ENCODE data around the gene SETD2.

SETD2 gene

DNA sequence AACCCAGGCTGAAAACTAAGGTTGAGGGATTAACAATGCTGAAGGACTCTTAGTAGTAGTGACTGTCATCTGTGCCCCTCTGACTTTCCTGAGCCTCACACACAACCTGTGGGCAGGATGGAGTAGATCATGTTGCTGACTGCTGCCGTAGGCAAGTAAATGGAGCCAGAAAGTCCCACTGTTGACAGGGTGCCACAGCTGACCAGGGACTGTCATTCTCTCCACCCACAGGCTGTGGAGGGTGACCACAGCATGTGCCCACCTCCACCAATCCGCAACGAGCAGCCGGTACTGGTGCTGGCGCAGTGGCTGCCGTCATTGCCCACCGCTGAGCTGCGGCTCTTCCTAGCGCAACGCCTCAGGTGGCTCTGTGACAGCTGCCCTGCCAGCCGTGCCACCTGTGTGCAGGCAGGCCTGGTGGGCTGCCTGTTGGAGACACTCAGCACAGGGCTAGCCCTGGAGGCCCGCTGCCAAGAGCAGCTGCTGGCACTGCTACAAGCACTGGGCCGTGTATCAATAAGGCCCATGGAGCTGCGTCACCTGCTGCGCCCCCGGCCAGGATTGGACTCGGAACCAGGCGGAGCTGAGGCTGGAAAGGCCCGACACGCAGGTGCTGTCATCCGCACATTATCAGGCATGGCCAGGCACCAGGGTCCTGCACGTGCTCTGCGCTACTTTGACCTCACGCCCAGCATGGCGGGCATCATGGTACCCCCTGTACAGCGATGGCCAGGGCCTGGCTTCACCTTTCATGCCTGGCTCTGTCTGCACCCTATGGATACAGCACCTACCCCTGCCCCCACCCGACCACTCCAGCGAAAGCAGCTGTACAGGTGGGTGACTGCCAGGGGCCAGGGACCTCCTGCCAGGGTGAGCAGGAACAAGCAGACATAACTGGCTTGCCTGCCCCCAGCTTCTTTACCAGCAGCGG lies 168.8 kb downstream of the SETD2 start:
- no peak for DNase-seq

DNA sequence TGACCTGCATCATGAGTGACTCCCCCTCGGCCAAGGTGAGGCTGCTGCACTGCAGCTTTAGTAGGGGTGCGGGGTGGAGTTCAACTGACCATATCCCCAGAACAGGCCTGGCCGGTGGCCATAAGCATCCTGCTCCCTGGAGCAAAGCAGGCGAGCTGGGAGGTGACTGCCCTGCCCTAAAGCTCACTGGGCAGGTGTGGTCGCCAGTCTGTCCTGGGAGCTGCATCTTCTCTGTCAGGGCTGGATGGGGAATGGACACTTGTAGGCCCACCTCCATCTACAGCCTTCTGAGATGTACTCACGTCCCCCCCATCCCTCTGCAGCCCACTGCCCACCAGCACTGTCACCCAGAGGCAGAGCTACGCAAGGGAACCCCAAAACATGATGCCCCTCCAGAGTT lies 169.9 kb downstream of the SETD2 start:
- no peak for DNase-seq

DNA sequence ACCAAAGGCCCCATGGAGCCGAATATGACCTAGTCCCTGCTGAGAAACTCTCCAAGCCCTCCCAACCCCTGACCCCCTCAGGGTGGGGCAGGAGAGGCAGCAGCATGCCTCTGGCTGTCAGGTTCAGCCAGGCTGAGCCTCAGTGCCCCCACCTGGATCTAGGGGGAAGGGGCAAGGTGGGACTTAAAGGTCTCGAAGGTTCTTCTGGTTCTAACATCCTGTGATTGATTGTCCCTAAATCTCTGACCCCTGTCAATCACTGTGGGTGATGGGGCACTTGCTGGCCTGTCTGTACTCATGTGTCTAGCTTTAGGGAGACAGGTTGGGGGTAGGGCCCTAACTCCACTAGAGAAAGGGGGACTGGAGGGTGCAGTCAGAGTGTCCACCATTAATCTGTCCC lies 170.6 kb downstream of the SETD2 start:
- DNase-seq, result no peak

DNA sequence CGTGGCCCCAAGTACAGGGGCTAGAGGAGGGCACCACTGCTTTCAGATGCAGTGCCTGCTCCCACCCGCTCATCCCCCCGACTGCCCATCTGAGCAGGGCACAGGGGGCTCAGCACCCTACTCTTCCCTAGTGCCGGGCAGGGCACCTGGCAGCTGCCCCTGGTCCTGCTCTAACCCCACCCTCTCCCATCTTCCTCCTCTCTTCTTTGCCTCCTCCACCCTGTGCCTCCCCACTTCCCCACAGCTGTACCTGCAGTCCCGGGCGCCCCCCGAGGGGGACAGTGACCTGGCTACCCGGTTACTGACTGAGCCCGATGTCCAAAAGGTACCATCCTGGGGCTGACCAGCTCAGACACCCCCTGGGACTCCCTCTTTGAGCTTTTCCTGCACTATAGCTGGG lies 171.7 kb downstream of the SETD2 start:
- no peak for DNase-seq

- no peak for DNase-seq
These were observed 172.3 kb downstream of the SETD2 start for GRCh38 chr3:46991406-46992165.

DNA sequence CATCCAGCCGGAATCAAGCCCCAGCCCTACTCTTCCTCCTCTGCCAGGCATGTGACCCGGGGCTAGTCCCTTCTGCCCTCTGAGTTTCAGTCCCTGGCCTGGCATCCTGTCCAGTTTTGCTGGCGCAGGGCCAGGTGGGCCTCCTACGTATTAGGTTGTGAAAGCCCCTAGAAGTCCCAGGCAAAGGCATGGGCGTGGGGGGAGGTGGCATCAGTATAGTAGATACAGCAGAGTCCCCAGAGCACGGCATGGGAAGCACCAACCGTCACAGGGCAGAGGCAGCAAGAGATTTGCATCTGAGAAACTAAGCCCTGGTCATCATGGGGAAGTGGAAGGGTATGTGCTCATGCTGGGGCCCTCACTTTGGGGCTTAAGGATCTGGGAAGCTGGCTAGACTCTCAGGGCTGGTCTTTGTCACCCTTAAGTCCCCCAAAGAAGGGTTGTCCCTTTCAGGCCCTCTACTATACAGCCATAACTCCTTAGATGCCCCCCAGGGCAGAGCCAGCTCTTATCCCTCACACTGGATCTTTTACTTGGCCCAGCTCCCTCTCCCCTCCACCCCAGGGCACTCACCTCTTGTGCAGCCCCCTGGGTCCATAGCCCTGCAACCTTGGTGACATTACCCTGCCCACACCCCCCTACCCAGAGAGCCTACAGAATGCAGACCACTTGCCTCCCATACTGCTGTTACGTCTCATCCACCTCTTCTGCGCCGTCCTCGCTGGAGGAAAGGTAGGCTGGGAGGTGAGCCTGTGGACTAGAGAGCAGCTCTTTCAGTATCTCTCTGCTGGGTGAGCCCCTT lies 173.1 kb downstream of the SETD2 start:
- no peak for DNase-seq

DNA sequence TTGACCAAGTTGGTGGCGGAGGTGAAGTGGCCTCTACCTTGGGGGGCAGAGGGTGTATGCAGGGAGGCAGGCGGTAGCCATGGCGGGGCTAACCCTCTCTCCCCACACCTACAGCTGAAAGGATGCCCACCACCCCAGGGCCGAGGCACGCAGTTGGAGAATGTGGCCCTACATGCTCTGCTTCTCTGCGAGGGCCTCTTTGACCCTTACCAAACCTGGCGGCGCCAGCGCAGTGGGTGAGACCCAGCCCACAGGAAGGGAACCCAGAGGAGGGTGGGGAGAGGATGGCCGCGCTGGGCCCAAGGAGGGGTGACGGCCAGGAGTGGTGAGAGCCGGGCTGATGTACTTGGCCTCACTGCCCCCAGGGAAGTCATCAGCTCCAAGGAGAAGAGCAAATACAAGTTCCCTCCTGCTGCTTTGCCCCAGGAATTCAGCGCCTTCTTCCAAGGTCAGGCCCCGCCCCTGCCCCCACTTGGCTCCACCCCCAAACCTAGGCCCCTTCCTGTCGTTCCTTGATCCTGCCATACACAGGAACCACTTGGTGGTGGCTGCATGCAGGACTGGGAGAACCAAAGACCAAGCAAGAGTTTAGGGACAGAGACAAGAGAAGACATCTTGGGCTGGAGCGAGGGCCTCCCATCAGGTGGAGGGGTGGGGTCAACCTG lies 174.6 kb downstream of the SETD2 start:
- DNase-seq, result no peak

DNA sequence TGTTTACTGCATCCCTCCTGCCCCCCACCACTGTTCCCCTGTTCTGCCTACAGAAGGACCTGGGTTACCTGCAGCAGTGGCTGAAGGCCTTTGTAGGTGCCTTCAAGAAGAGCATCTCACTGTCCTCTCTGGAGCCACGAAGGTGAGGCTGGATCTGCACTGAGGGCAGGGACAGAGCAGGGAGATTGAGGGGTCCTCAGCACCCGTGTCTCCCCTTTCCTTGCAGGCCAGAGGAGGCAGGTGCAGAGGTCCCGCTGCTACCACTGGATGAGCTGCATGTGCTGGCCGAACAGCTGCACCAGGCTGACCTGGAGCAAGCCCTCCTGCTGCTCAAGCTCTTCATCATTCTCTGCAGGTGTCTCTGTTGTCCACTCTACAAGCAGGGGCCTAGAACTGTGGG lies 175.3 kb downstream of the SETD2 start:
- DNase-seq, result no peak

DNA sequence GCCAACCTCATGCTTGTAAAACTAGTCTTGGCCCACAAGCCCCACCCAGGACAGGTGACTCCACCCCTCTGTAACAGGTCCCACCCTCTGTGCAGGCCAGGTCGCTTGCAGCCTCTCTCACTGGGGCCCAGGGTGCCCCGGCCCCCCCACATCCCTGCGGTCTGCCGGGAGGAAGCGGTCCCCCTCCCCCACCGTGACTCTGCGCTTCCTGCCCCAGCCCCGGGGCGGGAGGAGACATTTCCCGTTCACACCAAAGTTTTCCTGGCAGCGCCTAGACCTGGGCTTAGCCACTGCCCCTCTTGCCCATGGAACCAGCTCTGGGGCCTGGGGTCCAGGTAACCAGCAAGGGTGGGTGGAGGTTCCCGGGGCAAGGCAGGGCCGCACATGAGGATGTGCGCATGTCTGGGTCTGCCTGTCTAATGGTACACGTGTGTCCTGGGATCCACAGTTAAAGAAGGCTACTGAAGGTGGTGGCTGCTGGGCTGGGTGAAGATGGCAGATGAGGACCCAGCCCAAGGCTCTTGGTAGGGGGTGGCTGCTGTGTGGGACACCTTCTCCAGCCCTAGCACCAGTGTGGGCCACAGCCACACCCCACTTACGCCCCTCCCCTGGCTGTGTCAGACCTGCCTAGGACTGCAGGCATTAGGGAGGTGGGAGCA lies 176.0 kb downstream of the SETD2 start:
- peak; percentile 82 for DNase-seq

- no peak for DNase-seq
These were observed 176.6 kb downstream of the SETD2 start for GRCh38 chr3:46987319-46987742.

GRCh38 chr3:46986782-46987310 lies 177.1 kb downstream of the SETD2 start:
- DNase-seq, result no peak

GRCh38 chr3:46986055-46986730 lies 177.7 kb downstream of the SETD2 start:
- DNase-seq, result no peak

DNA sequence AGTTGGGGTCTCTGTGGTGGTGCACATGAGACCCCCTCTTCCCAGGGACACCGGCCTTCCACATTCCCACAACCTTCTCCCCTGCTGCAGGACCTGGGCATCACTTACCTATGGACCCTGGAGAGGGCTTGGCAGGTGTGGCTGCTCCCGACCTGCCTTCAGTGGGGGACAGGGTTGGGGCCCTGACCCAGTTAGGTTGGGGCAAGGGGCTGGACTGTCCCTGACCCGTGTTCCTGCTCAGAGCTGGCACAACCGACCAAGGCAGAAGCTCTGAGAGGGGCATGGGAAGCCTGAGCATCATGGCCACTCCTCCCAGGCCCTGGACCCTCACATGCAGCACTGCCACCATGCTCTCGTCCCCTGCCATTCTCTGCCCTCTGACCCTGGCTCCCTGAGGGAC lies 178.3 kb downstream of the SETD2 start:
- no peak for DNase-seq

GRCh38 chr3:46984591-46985459 lies 179.1 kb downstream of the SETD2 start:
- DNase-seq, result no peak

DNA sequence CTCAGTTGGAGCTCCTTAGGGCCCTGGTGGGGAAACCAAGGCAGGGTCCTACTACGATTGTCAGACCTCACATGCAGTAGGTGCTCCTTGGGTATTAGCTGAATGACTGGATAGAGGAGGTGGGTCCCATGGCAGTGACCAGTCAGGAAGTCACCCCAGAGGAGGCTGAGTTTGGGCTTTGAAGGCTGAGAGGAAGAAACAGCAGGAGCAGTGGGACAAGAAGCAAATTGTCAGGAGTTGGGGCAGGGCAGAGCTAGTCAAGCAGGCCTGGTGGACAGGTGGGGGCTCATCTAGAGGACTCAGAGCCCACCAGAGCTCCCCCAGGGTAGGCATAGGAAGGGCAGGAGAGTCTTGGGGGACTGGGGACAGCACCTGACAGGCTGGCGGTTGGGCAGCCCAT lies 181.4 kb downstream of the SETD2 start:
- no peak for DNase-seq

DNA sequence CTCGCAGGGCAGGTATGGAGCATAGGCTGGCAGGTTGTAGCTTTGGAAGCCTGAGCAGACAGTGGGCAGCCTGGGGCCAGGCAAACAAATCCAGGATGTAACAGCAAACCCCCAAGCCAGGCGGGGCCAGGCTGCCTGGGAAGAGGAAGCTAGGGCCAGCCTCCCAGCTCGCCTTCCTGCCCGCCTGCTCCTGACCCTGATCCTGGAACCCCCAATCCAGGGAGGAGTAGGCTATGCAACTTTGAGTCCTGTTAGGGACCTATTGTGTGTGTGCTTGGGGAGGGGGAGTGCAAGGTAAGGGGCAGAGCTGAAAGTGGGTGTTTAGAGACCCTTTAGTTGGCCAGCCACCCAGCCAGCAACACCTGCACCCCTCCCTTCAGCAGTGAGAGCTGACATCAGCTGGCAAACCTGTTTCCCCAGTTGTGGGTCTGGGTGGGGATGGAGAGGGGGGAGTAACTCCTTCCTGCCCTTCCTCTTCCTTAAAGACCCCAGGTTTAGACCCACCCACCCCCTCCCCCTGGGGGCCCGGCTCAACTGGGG lies 181.9 kb downstream of the SETD2 start:
- no peak for DNase-seq

DNA sequence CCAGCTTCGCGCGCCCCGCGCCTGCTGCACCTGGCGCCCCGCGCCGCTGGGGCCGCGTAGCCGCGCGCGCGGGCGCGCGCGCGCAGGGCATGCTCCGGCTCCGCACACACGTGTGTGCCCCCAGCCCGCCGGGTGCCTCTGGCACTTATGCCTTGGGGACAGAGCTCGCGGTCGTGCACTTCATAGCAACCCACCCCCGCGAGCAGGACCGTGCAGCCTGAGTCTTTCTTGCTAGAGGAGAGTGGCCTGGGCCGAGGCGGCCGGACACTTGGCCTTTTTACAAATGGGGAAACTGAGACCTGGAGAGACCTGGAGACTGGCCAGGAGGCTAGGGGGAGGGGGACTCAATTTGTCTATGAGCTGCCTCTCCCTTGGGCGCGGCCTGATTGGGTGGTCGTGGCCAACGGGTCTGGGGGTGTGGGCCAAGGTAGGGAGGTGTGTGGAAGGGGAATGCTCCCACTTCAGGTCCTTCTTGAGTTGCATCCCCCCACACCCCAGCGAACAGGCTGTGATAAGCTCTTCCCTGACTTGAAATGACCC lies 183.9 kb downstream of the SETD2 start:
- DNase-seq, result no peak

- DNase-seq, result peak; percentile 93
These were observed 184.6 kb downstream of the SETD2 start, which contains the start of gene NBEAL2 for GRCh38 chr3:46978985-46979944. NBEAL2 (plus strand) TSS chr3:46979666; CDS start chr3:46979862, 196 bp downstream.
